Muscle of arm (tissue), 12 donors: ENCODE data around the gene NCAM2. TPM values are rescaled to one million over a fixed set of nuclear protein-coding genes. Genes with fewer than 3 reads are reported as not detected.
"Not testable (repeated sequence)": the region's sequence is repeated elsewhere in the genome, so short reads cannot be mapped to it uniquely, and the experiment has no call there.

Source experiments
- DNase-seq: peaks from one replicate; pipeline ENCODE4 v3.0.0-alpha.2; 2013
- polyA plus RNA-seq, 12 donors: library from polyadenylated mRNA; unstranded; fragments of 120-200 nt; gene quantifications; one replicate each; pipeline ENCODE4 v1.2.1, GENCODE V29; 2013; ENCODE audit not compliant: insufficient read length in 12 of 12

NCAM2 gene
- polyA plus RNA-seq, 12 donors = 3.9 to 27.5 (median 6.9) TPM; not detected in 1

GRCh38 chr21:21101911-21102310, 103.7 kb downstream of the NCAM2 start:
- DNase-seq = peak; percentile 4

- DNase-seq = no peak
Observed at GRCh38 chr21:21102896-21103295, 104.7 kb downstream of the NCAM2 start.

- DNase-seq = no peak
Observed at GRCh38 chr21:21103692-21104091, 105.5 kb downstream of the NCAM2 start.

GRCh38 chr21:21109736-21110135, 111.5 kb downstream of the NCAM2 start:
- no peak for DNase-seq

- no peak for DNase-seq
Observed at GRCh38 chr21:21111309-21111920, 113.2 kb downstream of the NCAM2 start.

- no peak for DNase-seq
Observed at GRCh38 chr21:21114461-21114860, 116.3 kb downstream of the NCAM2 start.

- DNase-seq = no peak
Observed at GRCh38 chr21:21119091-21119490, 120.9 kb downstream of the NCAM2 start.

GRCh38 chr21:21122680-21123079, 124.5 kb downstream of the NCAM2 start:
- DNase-seq = no peak

GRCh38 chr21:21132390-21132789, 134.2 kb downstream of the NCAM2 start:
- no peak for DNase-seq

GRCh38 chr21:21137986-21138385, 139.8 kb downstream of the NCAM2 start:
- no peak for DNase-seq

- DNase-seq = no peak
Observed at GRCh38 chr21:21146587-21147373, 148.6 kb downstream of the NCAM2 start.

GRCh38 chr21:21147374-21147745, 149.2 kb downstream of the NCAM2 start:
- DNase-seq = no peak

- no peak for DNase-seq
Observed at GRCh38 chr21:21148009-21148408, 149.8 kb downstream of the NCAM2 start.

GRCh38 chr21:21148514-21148913, 150.3 kb downstream of the NCAM2 start:
- no peak for DNase-seq

- not testable (repeated sequence) for DNase-seq
Observed at GRCh38 chr21:21149445-21149844, 151.2 kb downstream of the NCAM2 start.

GRCh38 chr21:21151231-21151630, 153.0 kb downstream of the NCAM2 start:
- DNase-seq = no peak

- DNase-seq = no peak
Observed at GRCh38 chr21:21156397-21156796, 158.2 kb downstream of the NCAM2 start.

- DNase-seq = peak; percentile 20
Observed at GRCh38 chr21:21156957-21157356, 158.7 kb downstream of the NCAM2 start.

GRCh38 chr21:21158376-21158918, 160.2 kb downstream of the NCAM2 start:
- DNase-seq = no peak

GRCh38 chr21:21159253-21159899, 161.2 kb downstream of the NCAM2 start:
- DNase-seq = no peak

- no peak for DNase-seq
Observed at GRCh38 chr21:21162786-21163185, 164.6 kb downstream of the NCAM2 start.

GRCh38 chr21:21163904-21164303, 165.7 kb downstream of the NCAM2 start:
- peak; percentile 45 for DNase-seq
